OCI-LY1 (cell line): ENCODE measurements around the gene ATG9A.

Experiments
- EZH2 ChIP-seq: fragments of 200-600 bp; sonication (generic), shearing (Covaris generic); IDR thresholded peaks from 2 replicates; pipeline ENCODE4 v1.8.0; 2017; ENCODE audit warnings: borderline replicate concordance, mixed run types, mild to moderate bottlenecking, antibody characterized with exemption, low read length, moderate library complexity, mixed read lengths
- TF ChIP-seq, protein P1 (sequence below): fragments of 200-600 bp; sonication (generic), shearing (Covaris generic); IDR thresholded peaks from 2 replicates; pipeline ENCODE4 v1.5.1; 2017; ENCODE audit warnings: mild to moderate bottlenecking, antibody characterized with exemption, low read length, moderate library complexity, mixed read lengths

GRCh38 chr2:219169930-219170654 lies 59.3 kb downstream of the ATG9A start, which contains the start of gene SLC23A3:
- TF ChIP-seq, protein P1, sequence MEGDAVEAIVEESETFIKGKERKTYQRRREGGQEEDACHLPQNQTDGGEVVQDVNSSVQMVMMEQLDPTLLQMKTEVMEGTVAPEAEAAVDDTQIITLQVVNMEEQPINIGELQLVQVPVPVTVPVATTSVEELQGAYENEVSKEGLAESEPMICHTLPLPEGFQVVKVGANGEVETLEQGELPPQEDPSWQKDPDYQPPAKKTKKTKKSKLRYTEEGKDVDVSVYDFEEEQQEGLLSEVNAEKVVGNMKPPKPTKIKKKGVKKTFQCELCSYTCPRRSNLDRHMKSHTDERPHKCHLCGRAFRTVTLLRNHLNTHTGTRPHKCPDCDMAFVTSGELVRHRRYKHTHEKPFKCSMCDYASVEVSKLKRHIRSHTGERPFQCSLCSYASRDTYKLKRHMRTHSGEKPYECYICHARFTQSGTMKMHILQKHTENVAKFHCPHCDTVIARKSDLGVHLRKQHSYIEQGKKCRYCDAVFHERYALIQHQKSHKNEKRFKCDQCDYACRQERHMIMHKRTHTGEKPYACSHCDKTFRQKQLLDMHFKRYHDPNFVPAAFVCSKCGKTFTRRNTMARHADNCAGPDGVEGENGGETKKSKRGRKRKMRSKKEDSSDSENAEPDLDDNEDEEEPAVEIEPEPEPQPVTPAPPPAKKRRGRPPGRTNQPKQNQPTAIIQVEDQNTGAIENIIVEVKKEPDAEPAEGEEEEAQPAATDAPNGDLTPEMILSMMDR = no peak
- TF ChIP-seq EZH2 = no peak
